GM12872 (cell line): ENCODE results near the gene KRTAP10-3.

ENCODE experiments used
- CTCF ChIP-seq: IDR thresholded peaks from 3 replicates; pipeline ENCODE4 v1.5.1; 2011; ENCODE audit warnings: low read depth, mild to moderate bottlenecking, low read length, moderate library complexity; ENCODE audit not compliant: insufficient read depth

KRTAP10-3 gene

DNA sequence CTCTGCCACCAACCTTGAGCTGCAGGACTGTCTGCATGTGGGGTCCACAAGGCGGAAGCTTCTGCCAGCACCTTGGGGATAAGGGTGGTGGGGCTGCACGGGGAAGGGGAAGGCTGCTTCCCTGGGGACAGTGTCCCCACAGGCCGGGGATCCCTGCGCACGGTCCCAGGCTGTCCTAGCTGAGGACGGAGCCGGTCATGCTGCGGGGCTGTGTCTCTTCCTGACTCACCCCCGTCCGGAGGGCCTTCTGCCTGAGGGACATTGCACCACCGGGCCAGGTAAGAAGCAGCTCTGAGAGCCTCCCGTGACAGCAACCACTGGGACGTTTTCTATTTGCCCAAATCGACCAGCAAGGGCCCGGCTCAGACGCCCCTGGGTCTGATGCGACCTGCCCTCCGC is 48.5 kb downstream of the KRTAP10-3 start:
- no peak for TF ChIP-seq CTCF

GRCh38 chr21:44509539-44509938 is 49.1 kb downstream of the KRTAP10-3 start:
- peak; percentile 54 for TF ChIP-seq CTCF

DNA sequence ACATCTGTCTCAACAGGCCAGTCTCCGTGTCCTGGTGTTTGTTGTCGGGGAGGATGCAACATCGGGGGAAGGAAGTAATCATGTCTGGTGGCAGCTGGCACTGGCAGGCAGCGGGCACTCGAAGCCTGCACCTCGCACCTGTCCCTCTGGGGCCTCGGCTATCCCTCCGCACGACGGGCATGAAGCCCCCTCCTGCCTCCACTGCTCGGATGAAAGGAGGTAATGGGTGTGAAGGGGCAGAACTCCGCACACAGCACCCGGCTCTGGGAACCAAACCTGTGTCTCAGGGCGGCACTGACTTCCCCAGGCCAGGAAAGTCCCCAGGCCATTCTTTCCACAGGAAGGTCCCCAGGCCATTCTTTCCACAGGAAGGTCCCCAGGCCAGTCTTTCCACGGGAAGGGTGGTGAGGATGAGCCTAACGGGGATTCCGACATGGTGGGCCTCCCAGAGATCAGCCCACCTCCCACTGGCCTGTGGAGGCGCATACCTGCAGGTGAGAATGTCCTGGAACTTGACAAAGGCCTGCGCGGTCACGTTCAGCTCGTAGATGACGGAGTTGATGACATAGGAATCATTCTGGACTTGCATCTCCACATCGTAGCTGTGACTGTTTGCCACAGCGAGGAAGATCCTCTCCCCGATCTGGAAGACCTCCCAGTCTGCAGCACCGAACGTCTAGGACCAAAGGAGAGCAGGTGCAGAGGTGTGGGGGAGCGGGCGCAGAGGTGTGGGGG is 49.7 kb downstream of the KRTAP10-3 start:
- no peak for TF ChIP-seq CTCF

- no peak for TF ChIP-seq CTCF
Observed at GRCh38 chr21:44508426-44508710, 50.2 kb downstream of the KRTAP10-3 start.
